Renal cortical epithelial cell (primary cell): ENCODE results near the gene CHST12. TPM values are rescaled to one million over a fixed set of nuclear protein-coding genes. Genes with fewer than 3 reads are reported as not detected.
"Not testable (repeated sequence)": the region's sequence is repeated elsewhere in the genome, so short reads cannot be mapped to it uniquely, and the experiment has no call there.

Experiments
- DNase-seq: peaks from one replicate; pipeline ENCODE4 v3.0.0-alpha.2; 2011; ENCODE audit warnings: low read depth
- total RNA-seq: library from RNA; depleted of rRNA; stranded (reverse); fragments of >200 nt; gene quantifications from 2 replicates; pipeline ENCODE4 v1.2.3, GENCODE V29; 2014

CHST12 gene
- total RNA-seq: 2.1 and 15.1 TPM in 2 replicates

GRCh38 chr7:2403014-2403717 is at the start of gene CHST12:
Gene CHST12 (plus strand): TSS chr7:2403611. CDS start chr7:2432640, 29,029 bp downstream.
- DNase-seq: peak; percentile 73

GRCh38 chr7:2353936-2354185 is 49.5 kb upstream of the CHST12 start:
- DNase-seq: peak; percentile 53

GRCh38 chr7:2354186-2354938 is 49.0 kb upstream of the CHST12 start, which contains the start of gene EIF3B:
Gene EIF3B (plus strand): TSS chr7:2354827. CDS start chr7:2354922, 95 bp downstream.
- DNase-seq: peak; percentile 73

GRCh38 chr7:2354939-2355704 is 48.3 kb upstream of the CHST12 start:
- no peak for DNase-seq

DNA sequence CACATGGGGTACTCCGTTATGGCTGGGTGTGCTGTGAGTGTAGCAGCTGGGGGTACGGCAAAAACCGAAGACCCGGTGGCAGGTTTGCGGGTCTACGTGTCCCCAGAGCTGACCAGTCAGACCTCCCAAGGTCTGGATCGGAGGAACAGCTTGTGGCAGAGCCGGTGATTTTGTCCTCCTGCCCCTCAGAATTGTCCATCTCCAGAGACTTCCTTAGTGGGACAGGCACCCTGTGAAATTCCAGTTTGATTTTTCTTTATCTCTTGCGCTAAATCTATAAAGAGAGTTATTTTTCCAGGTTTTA is 47.8 kb upstream of the CHST12 start:
- DNase-seq: no peak

GRCh38 chr7:2357165-2357564 is 46.2 kb upstream of the CHST12 start:
- no peak for DNase-seq

GRCh38 chr7:2357571-2357970 is 45.8 kb upstream of the CHST12 start:
- DNase-seq: no peak

- no peak for DNase-seq
Observed at GRCh38 chr7:2358968-2359527, 44.4 kb upstream of the CHST12 start.

DNA sequence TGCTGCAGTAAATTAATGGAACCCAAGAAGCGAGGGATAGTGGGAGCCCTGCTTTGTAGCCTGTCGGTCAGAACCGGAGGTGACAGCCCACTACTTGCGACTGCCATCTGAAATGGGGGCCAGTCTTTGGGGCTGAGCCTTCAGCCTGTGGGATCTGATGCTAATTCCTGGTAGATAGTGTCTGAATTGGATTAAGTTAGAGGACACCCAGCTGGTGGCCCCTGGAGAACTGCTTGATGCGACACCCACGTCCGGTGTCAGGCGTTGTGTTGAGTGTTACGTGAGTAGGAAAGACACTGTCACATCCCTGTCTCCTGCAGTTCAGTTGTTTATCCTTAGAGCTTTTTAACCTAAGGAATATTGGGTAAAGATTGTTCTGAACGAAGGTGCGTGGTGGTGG is 43.8 kb upstream of the CHST12 start:
- DNase-seq: no peak

GRCh38 chr7:2360796-2361195 is 42.6 kb upstream of the CHST12 start:
- no peak for DNase-seq

DNA sequence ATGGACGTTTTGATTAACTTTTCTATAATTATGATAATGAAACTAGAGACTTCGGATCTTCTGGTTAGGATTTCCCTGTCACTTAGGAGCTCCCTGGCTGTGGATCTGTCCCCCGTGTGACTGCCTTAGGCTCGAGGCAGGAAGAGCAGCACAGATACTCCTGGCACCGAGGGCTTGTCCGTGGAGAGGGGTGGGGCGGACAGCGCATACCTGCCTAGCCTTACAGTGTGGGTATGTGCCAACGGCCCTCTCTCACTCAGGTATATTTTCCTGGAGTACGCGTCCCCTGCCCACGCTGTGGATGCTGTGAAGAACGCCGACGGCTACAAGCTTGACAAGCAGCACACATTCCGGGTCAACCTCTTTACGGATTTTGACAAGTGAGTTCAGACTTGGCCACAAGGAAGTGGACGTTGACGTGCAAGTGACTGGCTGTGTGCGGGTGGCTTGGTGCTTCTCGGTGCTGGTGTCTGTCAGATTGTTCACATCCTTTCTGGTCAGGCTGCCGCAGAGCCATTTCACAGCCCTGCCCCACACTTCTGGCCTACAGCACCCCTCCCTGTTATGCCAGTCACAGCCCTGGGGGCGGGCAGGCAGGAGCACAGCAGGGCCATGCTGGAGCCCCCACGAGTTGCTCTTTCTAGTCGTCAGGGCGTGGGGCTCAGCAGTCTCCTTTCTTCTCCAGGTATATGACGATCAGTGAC is 40.9 kb upstream of the CHST12 start:
- no peak for DNase-seq

- DNase-seq: no peak
Observed at GRCh38 chr7:2369139-2369538, 34.3 kb upstream of the CHST12 start.

- DNase-seq: no peak
Observed at GRCh38 chr7:2371329-2371728, 32.1 kb upstream of the CHST12 start.

GRCh38 chr7:2372724-2373123 is 30.7 kb upstream of the CHST12 start:
- DNase-seq: no peak

DNA sequence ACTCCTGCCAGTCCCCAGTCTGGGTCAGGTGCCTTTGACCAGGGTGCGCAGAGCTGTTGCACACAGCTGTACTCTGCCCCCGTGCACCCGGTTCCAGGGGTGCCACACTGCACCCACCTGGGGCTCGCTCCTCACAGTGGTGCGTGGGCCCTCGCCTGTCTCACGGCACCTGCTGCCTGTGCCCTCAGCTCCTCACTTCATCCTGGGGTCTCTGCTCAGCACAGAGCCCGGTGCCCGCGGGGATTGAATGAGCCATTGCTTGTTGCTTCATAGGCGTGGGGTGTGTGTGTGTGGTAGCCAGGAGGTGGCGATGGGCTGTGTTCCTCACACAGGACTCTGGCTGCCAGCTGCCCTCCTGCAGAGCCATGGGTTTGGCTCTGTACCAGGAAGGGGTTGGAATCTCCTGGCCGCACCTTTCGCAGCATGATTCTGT is 30.3 kb upstream of the CHST12 start:
- DNase-seq: peak; percentile 39

DNA sequence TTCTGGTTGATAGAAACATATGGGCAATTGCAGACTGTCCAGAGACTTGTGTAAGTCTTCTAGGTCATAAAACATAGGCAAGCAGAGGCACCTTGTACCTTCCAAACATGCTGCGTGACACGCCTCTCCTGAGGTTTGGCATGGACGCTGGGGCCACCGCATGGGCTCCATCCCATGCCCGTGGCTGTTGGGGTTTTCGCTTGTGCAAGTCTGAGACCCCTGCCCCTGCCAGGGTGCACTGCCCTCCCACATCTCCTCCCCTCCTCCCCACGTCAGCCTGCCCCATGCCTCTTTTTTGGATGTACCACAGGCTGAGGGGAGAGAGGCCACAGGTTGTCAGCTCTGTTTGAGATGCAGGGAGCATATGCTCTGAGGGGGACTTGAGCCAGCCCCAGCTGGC is 29.8 kb upstream of the CHST12 start:
- DNase-seq: no peak

GRCh38 chr7:2374401-2374800 is 29.0 kb upstream of the CHST12 start:
- no peak for DNase-seq

GRCh38 chr7:2374830-2375728 is 28.3 kb upstream of the CHST12 start:
- no peak for DNase-seq

DNA sequence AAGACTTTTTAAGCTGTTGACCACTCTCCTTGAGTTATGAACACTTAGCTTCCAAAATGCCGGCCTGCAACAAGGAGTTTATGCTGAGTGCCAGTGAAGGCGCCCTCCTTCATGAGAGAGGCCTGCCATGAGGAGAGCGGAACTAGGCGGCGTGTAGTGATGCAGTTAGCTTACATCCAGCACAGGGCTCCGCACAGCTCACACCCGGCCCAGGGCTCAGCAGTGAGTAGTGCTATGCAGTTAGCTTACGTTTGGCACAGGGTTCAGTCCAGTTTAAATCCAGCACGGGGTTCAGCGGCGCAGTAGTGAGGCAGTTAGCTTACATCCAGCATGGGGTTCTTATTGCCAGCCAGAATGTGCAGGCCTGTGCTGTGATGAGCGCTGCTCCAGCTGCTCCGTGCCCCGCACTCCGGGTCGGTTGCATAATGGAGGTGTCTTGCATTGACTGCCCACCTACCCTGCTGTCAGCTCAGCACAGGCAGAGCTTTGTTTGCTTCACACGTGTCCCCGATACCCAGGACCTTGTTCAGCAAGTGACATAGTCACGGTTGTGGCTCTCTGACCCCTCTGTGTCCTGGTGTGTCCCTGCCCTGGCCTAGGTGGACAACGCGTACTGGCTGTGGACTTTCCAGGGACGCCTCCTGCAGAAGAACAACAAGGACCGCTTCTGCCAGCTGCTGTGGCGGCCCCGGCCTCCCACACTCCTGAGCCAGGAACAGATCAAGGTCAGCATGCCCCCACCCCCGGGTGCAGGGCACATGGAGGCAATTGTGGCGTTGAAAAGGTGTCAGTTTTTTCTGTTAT is 26.9 kb upstream of the CHST12 start:
- no peak for DNase-seq

DNA sequence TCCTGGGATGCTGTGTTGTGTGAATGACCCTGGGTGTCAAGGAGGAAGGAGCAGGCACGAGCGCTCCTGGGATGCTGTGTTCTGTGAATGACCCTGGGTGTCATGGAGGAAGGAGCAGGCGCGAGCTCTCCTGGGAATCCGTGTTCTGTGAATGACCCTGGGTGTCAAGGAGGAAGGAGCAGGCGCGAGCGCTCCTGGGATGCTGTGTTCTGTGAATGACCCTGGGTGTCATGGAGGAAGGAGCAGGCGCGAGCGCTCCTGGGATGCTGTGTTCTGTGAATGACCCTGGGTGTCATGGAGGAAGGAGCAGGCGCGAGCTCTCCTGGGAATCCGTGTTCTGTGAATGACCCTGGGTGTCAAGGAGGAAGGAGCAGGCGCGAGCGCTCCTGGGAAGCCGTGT is 25.9 kb upstream of the CHST12 start:
- not testable (repeated sequence) for DNase-seq
